ENCODE results near the gene CD1C. TPM values are rescaled to one million over a fixed set of nuclear protein-coding genes. Genes with fewer than 3 reads are reported as not detected.
"Not testable (repeated sequence)": the region's sequence is repeated elsewhere in the genome, so short reads cannot be mapped to it uniquely, and the experiment has no call there.

The CD1C gene
- total RNA-seq (2014; rRNA removed; shearing (Covaris generic)), result not detected in 2 replicates
- polyA plus RNA-seq (2015; cell fraction: cytosol; rRNA removed), result not detected in 2 replicates
- not detected in 2 replicates for polyA plus RNA-seq (2015; cell fraction: nucleus; rRNA removed)

- no peak for DNase-seq (ENCODE audit: low read depth)
Measured at GRCh38 chr1:158289811-158290210, at the start of gene CD1C. Gene CD1C (plus strand): TSS chr1:158289923. CDS start chr1:158290065, 142 bp downstream.

- DNase-seq (ENCODE audit: low read depth), result no peak
Measured at GRCh38 chr1:158246650-158247049, 43.1 kb upstream of the CD1C start.

GRCh38 chr1:158248118-158248517, 41.6 kb upstream of the CD1C start:
- peak; percentile 36 for DNase-seq (ENCODE audit: low read depth)

- no peak for DNase-seq (ENCODE audit: low read depth)
Measured at GRCh38 chr1:158248771-158249170, 41.0 kb upstream of the CD1C start.

- DNase-seq (ENCODE audit: low read depth), result no peak
Measured at GRCh38 chr1:158249646-158250045, 40.1 kb upstream of the CD1C start.

GRCh38 chr1:158251163-158251562, 38.6 kb upstream of the CD1C start:
- no peak for DNase-seq (ENCODE audit: low read depth)

- no peak for DNase-seq (ENCODE audit: low read depth)
Measured at GRCh38 chr1:158255656-158256055, 34.1 kb upstream of the CD1C start.

- not testable (repeated sequence) for DNase-seq (ENCODE audit: low read depth)
Measured at GRCh38 chr1:158256747-158257146, 33.0 kb upstream of the CD1C start.

- DNase-seq (ENCODE audit: low read depth), result no peak
Measured at GRCh38 chr1:158257888-158258287, 31.8 kb upstream of the CD1C start.

GRCh38 chr1:158259117-158259516, 30.6 kb upstream of the CD1C start:
- DNase-seq (ENCODE audit: low read depth), result no peak

- DNase-seq (ENCODE audit: low read depth), result no peak
Measured at GRCh38 chr1:158272681-158273080, 17.0 kb upstream of the CD1C start.

GRCh38 chr1:158274797-158275196, 14.9 kb upstream of the CD1C start:
- no peak for DNase-seq (ENCODE audit: low read depth)

GRCh38 chr1:158282421-158282820, 7.3 kb upstream of the CD1C start:
- DNase-seq (ENCODE audit: low read depth), result not testable (repeated sequence)

GRCh38 chr1:158283965-158284364, 5.8 kb upstream of the CD1C start:
- DNase-seq (ENCODE audit: low read depth), result no peak

GRCh38 chr1:158285756-158286241, 3.9 kb upstream of the CD1C start:
- DNase-seq (ENCODE audit: low read depth), result peak; percentile 63

- DNase-seq (ENCODE audit: low read depth), result no peak
Measured at GRCh38 chr1:158286487-158286886, 3.2 kb upstream of the CD1C start.

GRCh38 chr1:158286941-158287346, 2.8 kb upstream of the CD1C start:
- DNase-seq (ENCODE audit: low read depth), result no peak

GRCh38 chr1:158290321-158290844, 660 bp downstream of the CD1C start:
- DNase-seq (ENCODE audit: low read depth), result no peak

GRCh38 chr1:158295791-158296190, 6.1 kb downstream of the CD1C start:
- DNase-seq (ENCODE audit: low read depth), result no peak

- no peak for DNase-seq (ENCODE audit: low read depth)
Measured at GRCh38 chr1:158310623-158311022, 20.9 kb downstream of the CD1C start.

GRCh38 chr1:158311066-158311465, 21.3 kb downstream of the CD1C start:
- no peak for DNase-seq (ENCODE audit: low read depth)

GRCh38 chr1:158323866-158324265, 34.1 kb downstream of the CD1C start:
- no peak for DNase-seq (ENCODE audit: low read depth)

- DNase-seq (ENCODE audit: low read depth), result no peak
Measured at GRCh38 chr1:158324395-158324794, 34.7 kb downstream of the CD1C start.

GRCh38 chr1:158327481-158327880, 37.8 kb downstream of the CD1C start:
- DNase-seq (ENCODE audit: low read depth), result no peak

All from HT1080 (cell line).